SW 1271 (cell line): ENCODE data around the gene RAC2.

ENCODE experiments used
- DNase-seq, 2 experiments: peaks; one replicate each; lab custom pipeline; 2025; lab: John Stamatoyannopoulos, UW

RAC2 gene

DNA sequence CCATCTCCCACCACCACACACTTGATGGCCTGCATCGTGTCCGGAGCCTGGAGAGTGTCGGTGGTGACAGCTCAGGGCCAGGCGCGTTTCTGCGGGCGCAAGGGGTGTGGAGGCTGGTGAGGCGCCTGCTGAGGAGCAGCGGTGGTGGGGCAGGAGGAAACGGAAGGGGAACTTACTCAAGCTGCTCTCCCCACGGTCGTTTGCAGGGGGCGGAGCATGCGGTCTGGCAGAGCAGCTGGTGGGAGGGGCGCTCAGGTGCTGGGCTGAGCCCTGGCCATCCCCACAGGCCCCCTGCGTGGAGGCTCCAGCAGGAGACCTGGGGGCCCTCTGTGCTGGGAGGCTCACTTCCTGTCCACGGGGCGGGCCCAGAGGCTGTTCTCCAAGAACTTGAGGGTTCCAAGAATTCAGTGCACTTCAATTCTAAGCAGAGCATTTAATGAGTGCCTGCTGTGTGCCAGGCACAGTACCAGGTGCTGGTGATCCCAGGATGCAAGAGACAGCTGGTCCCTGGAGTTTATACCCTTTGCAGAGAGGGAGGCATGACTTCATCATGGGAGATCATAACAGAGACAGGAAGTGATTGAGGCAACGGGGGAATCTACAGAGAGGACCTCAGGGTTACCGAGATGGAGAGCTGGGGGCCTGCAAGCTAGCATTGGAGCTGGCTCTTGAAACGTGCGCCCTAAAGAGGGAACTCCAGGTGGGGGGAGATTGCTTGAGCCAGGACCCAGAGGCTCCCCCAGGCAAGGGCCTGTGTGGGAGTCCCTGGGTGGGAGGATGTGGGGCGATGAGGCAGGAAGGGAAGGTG lies at the start of gene RAC2:
Gene RAC2 (minus strand): TSS at position 156 of the 808 bp plus-strand sequence. CDS start 121 bp downstream, at position 35.
- peak in 1 of 2 experiments; percentile 34 for DNase-seq

GRCh38 chr22:37293172-37293571 lies 49.1 kb upstream of the RAC2 start:
- no peak for DNase-seq

- no peak for DNase-seq
These were observed 48.6 kb upstream of the RAC2 start for GRCh38 chr22:37292641-37293040.

GRCh38 chr22:37291559-37292298 lies 47.7 kb upstream of the RAC2 start:
- no peak for DNase-seq

GRCh38 chr22:37290737-37291136 lies 46.7 kb upstream of the RAC2 start:
- no peak for DNase-seq

- DNase-seq = no peak
These were observed 45.2 kb upstream of the RAC2 start for GRCh38 chr22:37289156-37289735.

DNA sequence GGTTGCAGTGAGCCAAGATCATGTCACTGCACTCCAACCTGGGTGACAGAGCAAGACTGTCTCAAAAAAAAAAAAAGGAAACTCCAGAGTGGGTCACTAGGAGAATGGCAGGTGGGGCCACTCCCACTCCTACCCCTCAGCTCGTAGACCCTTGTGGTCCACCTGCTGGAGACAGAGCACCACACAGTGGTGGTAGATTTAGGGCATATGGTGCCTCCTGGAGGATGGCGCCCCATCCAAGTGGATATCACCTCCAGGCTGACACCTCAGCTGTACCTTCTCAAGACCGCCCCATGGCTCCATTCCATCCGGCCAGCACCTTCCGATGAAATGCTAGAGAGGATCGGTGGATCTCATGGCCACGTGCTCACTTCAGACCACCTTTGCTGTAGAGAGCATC lies 44.5 kb upstream of the RAC2 start:
- DNase-seq = no peak

- DNase-seq = no peak
These were observed 43.5 kb upstream of the RAC2 start for GRCh38 chr22:37287550-37287951.

DNA sequence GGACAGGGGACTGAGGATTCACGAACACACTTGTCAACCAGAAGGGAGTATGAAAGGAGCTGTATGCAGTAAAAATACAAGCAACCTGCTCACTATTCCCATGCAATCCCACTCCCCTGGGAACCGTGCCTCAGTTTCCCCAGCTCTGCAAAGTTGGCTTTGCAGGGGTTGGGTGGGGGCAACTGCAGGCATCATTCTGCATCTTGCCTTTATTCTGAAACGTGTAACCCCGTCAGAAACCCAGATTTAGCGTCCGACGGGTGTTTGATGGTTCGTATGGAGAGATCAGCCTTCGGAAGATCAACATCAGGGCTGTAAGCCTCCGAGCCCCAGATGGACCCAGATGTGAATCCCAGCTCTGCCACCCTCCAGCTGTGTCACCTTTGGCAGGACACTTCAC lies 41.9 kb upstream of the RAC2 start:
- no peak for DNase-seq

DNA sequence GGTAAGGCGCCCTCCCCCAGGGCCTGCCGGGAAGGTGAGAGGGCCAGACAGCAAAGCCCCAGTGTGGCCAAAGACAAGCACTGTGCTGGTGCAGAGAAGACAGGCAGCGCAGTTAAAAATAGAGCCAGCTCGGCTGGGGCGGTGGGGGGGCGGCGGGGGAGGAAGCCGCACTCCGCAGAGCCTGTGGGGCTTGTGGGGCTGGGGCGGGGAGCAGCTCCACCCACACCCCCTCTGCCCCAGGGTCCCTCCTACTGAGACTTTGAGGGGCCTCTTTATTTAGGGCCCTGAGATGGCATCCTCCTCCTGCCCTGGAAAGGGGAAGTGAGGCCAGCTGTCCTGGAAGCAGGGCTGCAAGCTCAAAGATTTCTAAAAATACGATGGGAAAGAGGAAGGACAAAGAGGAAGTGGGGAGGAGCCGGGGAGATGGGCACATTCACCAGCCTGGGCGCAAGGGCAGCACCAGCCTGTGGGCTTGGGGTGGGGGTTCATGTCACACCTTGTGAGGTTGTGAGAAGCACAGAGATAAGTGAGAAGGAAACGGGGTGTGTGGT lies 40.8 kb upstream of the RAC2 start:
- no peak for DNase-seq

DNA sequence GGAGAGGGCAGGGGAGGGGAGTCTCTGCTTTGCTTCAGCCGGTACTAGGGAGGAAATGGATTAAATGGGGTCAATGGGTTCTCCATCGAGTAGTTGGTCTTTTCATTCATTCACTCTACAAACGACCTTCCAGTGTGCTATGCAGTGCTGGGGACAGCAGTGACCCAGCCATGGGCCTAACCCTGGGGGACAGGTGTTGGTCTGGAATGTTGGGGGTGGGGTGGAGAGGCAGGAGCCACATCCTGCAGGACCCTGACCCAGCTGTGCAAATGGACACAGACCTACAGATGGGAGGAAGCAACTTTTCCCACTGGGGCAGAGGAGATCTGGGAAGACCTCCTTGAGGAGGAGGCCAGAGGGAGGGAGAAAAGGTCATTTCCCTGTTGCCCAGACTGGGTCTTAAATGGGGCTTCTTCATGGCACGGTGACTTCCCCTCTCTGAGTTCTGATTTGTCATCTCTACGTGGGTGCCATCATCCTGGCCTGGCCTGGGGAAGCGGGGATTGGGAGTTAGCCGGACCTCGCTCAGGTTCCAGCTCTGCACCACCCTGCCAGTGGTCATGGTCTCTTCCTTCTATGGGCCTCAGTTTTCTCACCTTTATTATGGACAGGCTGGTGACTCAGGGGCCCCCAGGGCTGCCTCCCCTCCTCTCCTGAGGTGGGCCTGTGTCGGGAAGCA lies 40.2 kb upstream of the RAC2 start:
- no peak for DNase-seq

DNA sequence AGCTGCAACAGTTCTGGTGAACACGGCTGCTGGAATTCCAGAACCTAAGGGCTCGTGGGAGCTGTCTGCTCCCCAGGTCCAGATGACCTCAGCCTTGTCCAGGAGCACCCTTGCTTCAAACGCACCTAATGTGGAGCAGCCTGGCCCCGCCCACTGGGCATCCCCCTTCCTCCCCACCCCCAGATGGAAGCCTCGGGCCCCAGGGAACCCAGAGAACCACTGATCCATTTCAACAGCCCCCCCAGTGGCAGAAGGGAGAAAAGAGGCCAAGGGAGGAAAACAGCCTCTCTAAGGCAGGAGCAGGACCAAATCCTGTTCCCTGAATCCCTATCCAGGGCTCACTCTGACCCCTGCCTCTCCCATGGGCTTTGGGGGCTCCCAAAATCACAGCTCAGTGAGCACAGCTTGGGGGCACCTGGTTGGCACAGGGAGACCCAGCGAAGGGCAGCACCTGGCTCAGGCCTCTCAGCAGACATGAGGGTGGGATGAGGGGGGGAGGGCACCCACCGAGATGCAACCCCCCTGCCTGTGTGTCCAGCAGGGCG lies 39.4 kb upstream of the RAC2 start:
- DNase-seq = no peak

DNA sequence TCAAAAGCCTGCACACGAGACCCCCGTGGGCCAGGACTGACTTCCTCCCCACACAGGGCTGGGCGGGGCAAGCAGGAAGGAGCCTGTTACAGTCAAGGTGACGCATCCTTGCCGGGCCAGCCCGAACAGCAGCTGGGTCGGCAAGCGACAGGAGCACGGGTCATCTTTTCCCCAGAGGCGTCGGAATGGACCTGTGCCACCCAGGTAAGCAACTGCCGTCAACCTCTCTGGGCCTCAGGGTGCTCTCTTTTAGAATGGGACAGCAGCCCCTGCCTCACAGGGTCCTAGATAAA lies 38.3 kb upstream of the RAC2 start, which contains the start of gene CYTH4:
Gene CYTH4 (plus strand): TSS at position 124 of the 293 bp plus-strand sequence. CDS start 62 bp downstream, at position 186.
- DNase-seq = no peak

DNA sequence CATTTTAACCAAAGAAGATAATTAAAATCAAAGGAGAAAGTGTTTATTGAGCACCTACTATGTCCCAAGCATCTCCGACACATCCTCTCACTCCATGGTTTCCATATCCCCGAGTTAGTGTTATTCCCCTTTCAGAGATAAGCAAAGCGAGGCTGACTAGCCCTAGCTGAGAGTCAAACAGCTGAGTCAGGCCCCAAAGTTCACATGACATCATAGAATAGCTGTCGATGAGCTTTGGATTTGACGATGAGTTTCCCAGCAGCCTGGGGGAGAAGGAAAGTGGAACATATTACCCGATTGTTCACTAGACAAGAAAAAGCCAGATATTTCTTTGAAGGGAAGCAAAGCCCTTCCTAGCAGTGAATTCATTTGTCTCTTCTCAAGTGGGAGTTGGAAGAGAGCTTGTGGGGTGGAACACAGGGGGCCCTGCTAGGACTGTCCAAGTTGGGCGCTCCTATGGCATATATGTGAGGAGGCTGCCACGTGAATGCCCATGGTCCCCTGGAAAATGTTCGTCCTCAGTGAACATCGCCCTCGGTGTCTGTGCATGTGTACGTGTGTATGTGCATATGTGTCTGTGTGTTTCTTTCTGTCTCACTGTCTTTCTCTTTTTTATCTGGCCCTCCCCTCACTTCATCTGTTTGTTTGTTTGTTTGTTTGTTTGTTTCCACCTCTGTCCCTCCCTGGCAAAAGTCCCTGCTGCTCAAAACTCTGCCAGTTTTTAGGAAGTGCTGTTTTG lies 37.7 kb upstream of the RAC2 start:
- DNase-seq = no peak

- no peak for DNase-seq
These were observed 37.1 kb upstream of the RAC2 start for GRCh38 chr22:37281195-37281594.

GRCh38 chr22:37280718-37281117 lies 36.6 kb upstream of the RAC2 start:
- no peak for DNase-seq

DNA sequence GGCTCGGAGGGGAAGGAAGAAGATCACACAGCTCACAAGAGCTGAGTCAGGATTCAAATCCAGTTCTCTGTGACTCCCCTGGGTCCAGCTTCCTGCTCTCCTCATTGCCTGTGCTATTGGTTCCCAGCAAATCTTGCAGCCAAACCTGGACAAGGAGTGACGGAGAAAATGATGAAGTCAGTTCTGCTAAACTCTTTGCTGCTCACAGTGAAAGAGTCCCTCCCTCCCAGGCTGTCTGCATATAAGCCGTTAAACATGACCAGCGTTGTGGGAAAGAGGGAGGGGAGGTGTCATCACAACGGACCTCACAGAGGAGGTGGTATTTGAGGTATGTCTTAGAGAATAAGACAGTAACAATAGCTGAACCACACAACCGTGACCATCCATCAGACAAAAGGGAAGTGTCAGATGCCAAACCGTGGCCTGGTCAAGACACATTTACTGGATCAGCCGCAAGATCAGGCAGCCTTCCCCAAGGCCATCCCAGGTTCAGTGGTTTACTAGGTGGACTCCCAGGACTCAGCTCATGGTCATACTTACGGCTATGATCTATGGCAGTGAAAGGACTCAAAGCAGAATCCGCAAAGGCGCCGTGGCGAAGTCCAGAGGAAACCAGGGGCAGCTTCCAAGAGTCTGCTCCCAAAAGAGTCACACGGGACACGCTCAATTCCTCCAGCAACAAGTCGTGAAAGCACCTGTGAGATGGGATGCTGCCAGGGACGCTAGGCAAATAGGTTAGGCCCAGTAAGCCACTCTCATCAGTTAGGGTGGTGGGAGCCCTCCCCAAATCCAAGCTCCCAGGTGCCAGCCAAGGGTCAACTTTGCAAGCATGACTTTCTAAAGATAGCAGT lies 35.5 kb upstream of the RAC2 start:
- no peak for DNase-seq

DNA sequence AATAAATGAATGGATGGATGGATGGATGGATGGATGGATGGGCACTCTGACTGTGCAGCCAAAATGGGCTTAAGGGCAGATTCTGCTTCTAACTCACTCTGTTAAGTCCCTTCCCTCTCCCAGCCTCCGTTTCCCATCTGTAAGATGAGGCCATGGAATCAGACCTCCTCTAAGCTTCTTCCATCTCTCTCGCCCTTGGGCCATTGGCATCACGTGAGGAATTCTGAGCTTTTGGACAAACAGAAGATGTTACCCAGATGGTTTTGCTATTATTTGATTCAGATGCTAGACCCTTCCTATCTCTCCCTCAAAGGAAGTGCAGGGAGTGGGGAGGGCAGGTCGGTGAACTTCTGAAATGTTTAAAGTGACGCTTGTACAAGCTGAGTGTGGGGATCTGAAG lies 34.2 kb upstream of the RAC2 start:
- DNase-seq = no peak

DNA sequence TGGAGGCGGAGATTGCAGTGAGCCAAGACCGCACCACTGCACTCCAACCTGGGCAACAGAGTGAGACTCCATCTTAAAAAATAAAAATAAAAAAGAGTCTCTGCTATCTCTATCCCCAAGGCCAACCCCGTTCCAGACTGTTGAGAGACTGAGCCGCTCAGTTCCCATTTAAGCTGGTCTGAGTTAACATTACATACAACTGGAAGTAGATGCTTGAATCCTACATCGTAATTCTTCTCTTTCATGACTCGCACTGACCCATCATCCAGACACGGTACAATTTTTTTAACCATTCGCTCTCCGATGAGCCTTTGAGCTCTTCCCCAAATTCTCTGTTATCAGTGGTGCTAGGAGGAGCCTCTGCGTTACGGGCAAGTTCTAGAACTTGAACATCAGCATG lies 33.3 kb upstream of the RAC2 start:
- DNase-seq = no peak

GRCh38 chr22:37276776-37277175 lies 32.7 kb upstream of the RAC2 start:
- no peak for DNase-seq
